Uterus (tissue), 2 donors: Measurements from ENCODE around the gene AK1.

Source experiments
- CTCF ChIP-seq, 4 experiments: fragments of 200-600 bp in 2 of 4; fragments of 450-650 bp in 2 of 4; sonication (generic) in 2 of 4; IDR thresholded peaks; one replicate each; pipeline ENCODE4 v1.5.1; 2016 to 2019; ENCODE audit warnings: antibody characterized with exemption in 4 of 4, mild to moderate bottlenecking in 2 of 4, moderate library complexity in 1 of 4
- POLR2A ChIP-seq, 2 donors: fragments of 450-650 bp; IDR thresholded peaks; one replicate each; pipeline ENCODE4 v1.6.1; 2016; ENCODE audit warnings: antibody characterized with exemption in 2 of 2, mild to moderate bottlenecking in 1 of 2, moderate library complexity in 1 of 2

- no peak for TF ChIP-seq POLR2A (IDR thresholded peaks at IDR 0.05)
- no peak for TF ChIP-seq CTCF (IDR thresholded peaks at IDR 0.05)
Observed at GRCh38 chr9:127924736-127925444, 47.4 kb upstream of the AK1 start.
